Lower lobe of right lung (tissue), 2 donors: ENCODE data around the gene QPCTL. TPM values are rescaled to one million over a fixed set of nuclear protein-coding genes. Genes with fewer than 3 reads are reported as not detected.

Source experiments
- ATAC-seq, 2 donors: fragments of 200-7000 bp; cut with Tn5 transposase; one replicate each; pipeline ENCODE4 v1.9.1; 2020 to 2022; ENCODE audit warnings: mild to moderate bottlenecking in 2 of 2, moderate library complexity in 2 of 2
- DNase-seq: peaks from one replicate; pipeline ENCODE4 v3.0.0-alpha.2; 2020
- H3K27ac ChIP-seq: fragments of 200-600 bp; one replicate; pipeline ENCODE4 v1.8.0; 2022
- H3K27me3 ChIP-seq: fragments of 200-600 bp; one replicate; pipeline ENCODE4 v1.8.0; 2022; ENCODE audit warnings: low read depth
- H3K36me3 ChIP-seq: fragments of 200-600 bp; one replicate; pipeline ENCODE4 v1.8.0; 2022; ENCODE audit warnings: mild to moderate bottlenecking
- H3K4me1 ChIP-seq: fragments of 200-600 bp; one replicate; pipeline ENCODE4 v1.8.0; 2022
- H3K4me3 ChIP-seq: fragments of 200-600 bp; one replicate; pipeline ENCODE4 v1.8.0; 2022; ENCODE audit warnings: mild to moderate bottlenecking
- H3K9me3 ChIP-seq: fragments of 200-600 bp; one replicate; pipeline ENCODE4 v1.8.0; 2022
- intact Hi-C: fragments of 100-400 bp; cut with DNase I; formaldehyde crosslinking; loops from one replicate; pipeline ENCODE4 v1.11.0; 2022
- long read RNA-seq: library from polyadenylated mRNA; unstranded; transcript quantifications from one replicate; pipeline ENCODE4 v2.0.0, GENCODE V29; 2021
- total RNA-seq: library from RNA; stranded (reverse); fragmentation: NEBNext Ultra II Directional; extraction: Animal tissue kit (Norgen Biotek cat#: 25700); gene quantifications from one replicate; pipeline ENCODE4 v1.2.1, GENCODE V29; 2021
- TF ChIP-seq, protein P1 (sequence below): fragments of 200-600 bp; IDR thresholded peaks from one replicate; pipeline ENCODE4 v1.8.0; 2022; ENCODE audit warnings: antibody characterized with exemption, mild to moderate bottlenecking
- donor health status: DM: no; HTN: yes; CAD: no; lungs with severe emphysema.

The QPCTL gene
- total RNA-seq: 5.0 TPM
- long read RNA-seq: 0 reads

DNA sequence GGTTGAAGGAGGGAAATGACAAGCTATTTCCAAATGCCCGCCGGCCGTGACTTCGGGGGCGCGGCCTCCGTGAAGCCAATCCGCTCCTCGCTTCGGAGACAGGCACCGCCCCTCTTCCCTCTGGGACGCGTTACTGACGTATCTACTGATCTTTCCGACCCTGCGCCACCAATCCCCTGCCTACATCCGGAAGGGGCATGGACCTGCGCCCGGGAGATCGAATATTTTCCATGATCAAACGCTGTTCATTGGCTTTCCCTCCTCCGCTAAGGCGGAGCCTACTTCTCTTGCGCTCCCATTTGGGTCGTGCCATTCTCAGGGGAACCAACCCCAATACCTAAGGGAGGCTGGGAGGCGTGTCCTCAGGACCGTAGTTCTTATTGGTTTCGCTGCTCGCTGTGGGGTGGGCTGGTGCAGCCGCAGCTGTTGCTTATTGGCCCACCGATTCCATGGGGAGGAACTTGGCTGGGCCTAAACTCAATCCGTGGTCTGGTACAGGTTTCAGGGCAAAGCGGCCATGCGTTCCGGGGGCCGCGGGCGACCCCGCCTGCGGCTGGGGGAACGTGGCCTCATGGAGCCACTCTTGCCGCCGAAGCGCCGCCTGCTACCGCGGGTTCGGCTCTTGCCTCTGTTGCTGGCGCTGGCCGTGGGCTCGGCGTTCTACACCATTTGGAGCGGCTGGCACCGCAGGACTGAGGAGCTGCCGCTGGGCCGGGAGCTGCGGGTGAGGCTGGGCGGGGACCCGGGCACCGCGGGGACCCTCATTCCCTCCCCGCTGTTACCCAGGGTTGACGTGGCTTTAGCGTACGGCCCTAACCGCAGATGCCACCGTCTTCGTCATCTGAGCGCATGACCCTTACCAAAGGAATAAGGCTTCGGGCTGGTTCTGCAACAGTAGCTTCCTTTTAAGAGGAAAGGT lies at the start of gene QPCTL:
QPCTL (plus strand) TSS at position 480 of the 919 bp plus-strand sequence; CDS start at position 518, 38 bp downstream.
- Histone ChIP-seq H3K36me3 (peaks cover 27% of the 10 kb centered on the region), H3K9me3 (no peaks in the 10 kb centered on the region), H3K27ac (peak within 1 kb of the TSS; percentile 91), H3K27me3 (no peaks in the 10 kb centered on the region), H3K4me3 (peak within 1 kb of the TSS; percentile 95), H3K4me1 (peaks cover 22% of the 10 kb centered on the region)
- DNase-seq: peak; percentile 98
- TF ChIP-seq, protein P1, sequence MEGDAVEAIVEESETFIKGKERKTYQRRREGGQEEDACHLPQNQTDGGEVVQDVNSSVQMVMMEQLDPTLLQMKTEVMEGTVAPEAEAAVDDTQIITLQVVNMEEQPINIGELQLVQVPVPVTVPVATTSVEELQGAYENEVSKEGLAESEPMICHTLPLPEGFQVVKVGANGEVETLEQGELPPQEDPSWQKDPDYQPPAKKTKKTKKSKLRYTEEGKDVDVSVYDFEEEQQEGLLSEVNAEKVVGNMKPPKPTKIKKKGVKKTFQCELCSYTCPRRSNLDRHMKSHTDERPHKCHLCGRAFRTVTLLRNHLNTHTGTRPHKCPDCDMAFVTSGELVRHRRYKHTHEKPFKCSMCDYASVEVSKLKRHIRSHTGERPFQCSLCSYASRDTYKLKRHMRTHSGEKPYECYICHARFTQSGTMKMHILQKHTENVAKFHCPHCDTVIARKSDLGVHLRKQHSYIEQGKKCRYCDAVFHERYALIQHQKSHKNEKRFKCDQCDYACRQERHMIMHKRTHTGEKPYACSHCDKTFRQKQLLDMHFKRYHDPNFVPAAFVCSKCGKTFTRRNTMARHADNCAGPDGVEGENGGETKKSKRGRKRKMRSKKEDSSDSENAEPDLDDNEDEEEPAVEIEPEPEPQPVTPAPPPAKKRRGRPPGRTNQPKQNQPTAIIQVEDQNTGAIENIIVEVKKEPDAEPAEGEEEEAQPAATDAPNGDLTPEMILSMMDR: no peak
- intact Hi-C loops: no loop called here
- peak; percentile 96 to 97 for ATAC-seq

DNA sequence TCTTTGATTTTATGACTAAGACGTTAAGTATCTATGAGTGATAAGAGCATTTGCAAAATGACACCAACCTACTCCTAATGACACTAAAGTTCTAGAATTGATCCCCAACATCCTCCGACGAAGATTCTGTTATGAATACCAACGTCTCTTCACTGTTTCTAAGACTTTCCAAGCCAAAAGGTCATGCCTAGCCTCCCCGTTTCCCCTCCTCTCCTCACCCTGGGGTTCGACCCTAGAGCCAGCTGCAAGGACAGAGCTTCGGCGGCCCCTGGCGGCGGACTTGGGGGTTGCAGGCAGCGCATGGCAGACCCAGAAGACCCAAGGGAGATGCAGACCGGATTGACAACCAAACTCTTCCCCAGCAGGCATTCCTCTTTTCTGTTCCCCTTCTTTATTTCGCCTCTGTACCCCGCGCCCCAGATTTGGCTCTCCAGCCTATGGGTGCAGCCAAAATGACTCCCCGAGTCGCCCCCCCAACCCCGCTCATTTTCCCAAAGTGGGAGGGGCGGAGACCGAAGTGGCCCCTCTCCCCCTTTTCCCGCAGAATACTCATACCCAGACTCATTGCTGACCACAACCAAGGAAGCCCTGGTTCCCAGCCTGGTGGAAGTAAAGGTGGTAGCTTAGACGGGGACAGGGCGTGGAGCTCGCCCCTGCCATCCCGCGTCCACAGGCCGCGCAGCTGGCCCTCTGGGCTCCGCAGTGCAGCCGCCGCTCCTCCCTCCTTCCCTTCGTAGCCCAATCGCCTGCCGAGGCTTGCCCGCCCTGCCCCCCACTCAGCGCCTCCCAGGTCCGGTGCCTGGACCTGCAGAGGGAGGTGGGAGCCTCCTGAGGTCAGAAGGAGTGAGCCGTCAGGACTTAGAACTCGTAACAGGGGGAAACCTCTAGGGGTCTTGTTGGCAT lies 49.2 kb upstream of the QPCTL start:
- H3K36me3 ChIP-seq: no peaks in the 10 kb centered on the region

DNA sequence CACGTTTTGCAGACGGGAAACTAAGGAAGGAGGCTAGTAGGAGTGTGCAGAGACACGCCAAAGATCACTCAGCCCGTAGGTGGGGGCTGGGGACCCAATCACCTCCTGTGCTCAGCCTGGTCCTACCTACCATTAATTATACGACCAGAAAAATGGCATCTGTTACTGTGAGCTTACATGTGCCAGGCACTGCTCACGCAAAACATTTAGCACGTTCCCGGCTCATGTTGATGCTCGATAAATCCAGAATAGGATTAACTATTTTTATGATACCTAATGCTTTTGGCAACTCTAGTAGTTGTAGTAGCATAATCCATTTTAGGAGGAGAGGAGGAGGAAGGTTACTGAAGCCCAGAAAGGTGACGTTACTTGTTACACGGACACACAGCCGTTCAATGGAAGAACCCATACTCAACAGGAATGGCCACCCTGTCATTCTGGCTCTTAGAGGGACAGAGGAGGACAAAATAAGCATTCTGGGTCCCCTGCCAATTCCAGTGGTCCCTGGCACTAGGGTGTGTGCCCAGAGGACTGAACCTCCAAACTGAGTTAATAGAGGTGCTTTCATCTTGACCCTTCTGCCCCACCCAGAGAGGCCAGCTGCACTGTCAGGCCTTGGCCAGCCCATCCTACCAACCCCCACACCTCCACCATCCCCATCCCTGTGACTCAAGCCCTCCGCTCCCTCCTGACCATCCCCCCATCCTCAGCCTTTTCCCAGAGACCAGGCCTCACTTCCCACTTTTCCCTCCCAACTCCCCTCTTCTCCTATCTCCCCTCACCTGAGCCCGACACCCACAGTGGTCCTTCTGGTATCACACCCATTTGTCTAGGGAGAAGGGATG lies 48.3 kb upstream of the QPCTL start:
- peaks cover 51% of the 10 kb centered on the region for H3K4me1 ChIP-seq
- intact Hi-C loops: no loop called here
- no peak overlapping the region for H3K4me3 ChIP-seq
- H3K36me3 ChIP-seq: no peaks in the 10 kb centered on the region
- TF ChIP-seq, protein P1: no peak
- H3K27me3 ChIP-seq: peaks cover 24% of the 10 kb centered on the region
- no peak overlapping the region for H3K27ac ChIP-seq
- H3K9me3 ChIP-seq: no peaks in the 10 kb centered on the region
- DNase-seq: no peak
- ATAC-seq: no peak

More for the DNA sequence above, 49.2 kb upstream of the QPCTL start:
- ATAC-seq (peak; percentile 69 to 74), DNase-seq (peak; percentile 90)
- TF ChIP-seq, protein P1: peak; percentile 99
- no peaks in the 10 kb centered on the region for H3K9me3 ChIP-seq
- intact Hi-C loops: no loop called here
- H3K27ac ChIP-seq: peak overlapping the region; percentile 85
- peak overlapping the region; percentile 53 for H3K4me3 ChIP-seq
- peaks cover 24% of the 10 kb centered on the region for H3K27me3 ChIP-seq
- peaks cover 57% of the 10 kb centered on the region for H3K4me1 ChIP-seq

GRCh38 chr19:45645068-45645630 lies 47.3 kb upstream of the QPCTL start:
- Histone ChIP-seq H3K27ac (no peak overlapping the region), H3K27me3 (peaks cover 24% of the 10 kb centered on the region), H3K36me3 (no peaks in the 10 kb centered on the region), H3K4me3 (peak overlapping the region; percentile 54), H3K9me3 (no peaks in the 10 kb centered on the region), H3K4me1 (peaks cover 42% of the 10 kb centered on the region)
- intact Hi-C loops: no loop called here
- ATAC-seq (no peak), DNase-seq (no peak)
- TF ChIP-seq, protein P1: no peak
